ENCODE measurements around the gene ASCC3. TPM values are rescaled to one million over a fixed set of nuclear protein-coding genes. Genes with fewer than 3 reads are reported as not detected.

ASCC3 gene
- total and polyA plus RNA-seq, 2 donors (not counting 1 experiment from before 2014, with no cell fraction given), result 9.0 to 42.3 TPM

- DNase-seq (no peak), ATAC-seq (ENCODE audit: low read depth) (no peak)
- ChIA-PET CTCF (no interaction called here), POLR2A (interaction anchor here (0.7 kb wide), 1 partner anchor 54 kb away, joined by 3 read pairs; no protein-coding TSS in a partner anchor)
- TF ChIP-seq, protein P1, sequence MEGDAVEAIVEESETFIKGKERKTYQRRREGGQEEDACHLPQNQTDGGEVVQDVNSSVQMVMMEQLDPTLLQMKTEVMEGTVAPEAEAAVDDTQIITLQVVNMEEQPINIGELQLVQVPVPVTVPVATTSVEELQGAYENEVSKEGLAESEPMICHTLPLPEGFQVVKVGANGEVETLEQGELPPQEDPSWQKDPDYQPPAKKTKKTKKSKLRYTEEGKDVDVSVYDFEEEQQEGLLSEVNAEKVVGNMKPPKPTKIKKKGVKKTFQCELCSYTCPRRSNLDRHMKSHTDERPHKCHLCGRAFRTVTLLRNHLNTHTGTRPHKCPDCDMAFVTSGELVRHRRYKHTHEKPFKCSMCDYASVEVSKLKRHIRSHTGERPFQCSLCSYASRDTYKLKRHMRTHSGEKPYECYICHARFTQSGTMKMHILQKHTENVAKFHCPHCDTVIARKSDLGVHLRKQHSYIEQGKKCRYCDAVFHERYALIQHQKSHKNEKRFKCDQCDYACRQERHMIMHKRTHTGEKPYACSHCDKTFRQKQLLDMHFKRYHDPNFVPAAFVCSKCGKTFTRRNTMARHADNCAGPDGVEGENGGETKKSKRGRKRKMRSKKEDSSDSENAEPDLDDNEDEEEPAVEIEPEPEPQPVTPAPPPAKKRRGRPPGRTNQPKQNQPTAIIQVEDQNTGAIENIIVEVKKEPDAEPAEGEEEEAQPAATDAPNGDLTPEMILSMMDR (IDR thresholded peaks at IDR 0.05), result no peak
- TF ChIP-seq EZH2 (IDR thresholded peaks at IDR 0.05; ENCODE audit: borderline replicate concordance, insufficient read depth, low read depth, low read length, poor library complexity, severe bottlenecking), result no peak
- Histone ChIP-seq H3K27me3 (replicated peaks in 1 of 4; ENCODE audit: control extremely low read depth in 1 of 4, control insufficient read depth in 3 of 4, insufficient read depth in 4 of 4, low read length in 3 of 4) (no peaks in the 10 kb centered on the region), H2AFZ (ENCODE audit: insufficient read depth, low read depth, low read length, poor library complexity, severe bottlenecking) (no peak overlapping the region), H3K4me2 (replicated peaks; ENCODE audit: low read depth, low read length, poor library complexity, severe bottlenecking) (no peak overlapping the region), H3K9me3 (ENCODE audit: control extremely low read depth in 1 of 3, control insufficient read depth in 2 of 3, insufficient read depth in 1 of 3, low read length in 2 of 3) (no peaks in the 10 kb centered on the region), H3K9ac (ENCODE audit: low read length) (no peak overlapping the region), H4K20me1 (ENCODE audit: control insufficient read depth, insufficient read depth, low read length, poor library complexity, severe bottlenecking) (no peaks in the 10 kb centered on the region), H3K4me1 (ENCODE audit: control insufficient read depth in 2 of 2, insufficient read depth in 2 of 2, low read length in 2 of 2) (no peaks in the 10 kb centered on the region), H3K4me3 (ENCODE audit: control extremely low read depth in 1 of 5, extremely low read depth in 1 of 5, insufficient read depth in 1 of 5, low read depth in 2 of 5, low read length in 4 of 5) (no peak overlapping the region), H3K79me2 (ENCODE audit: control insufficient read depth, insufficient read depth, low read length) (no peaks in the 10 kb centered on the region), H3K27ac (ENCODE audit: low read length in 2 of 2) (no peak overlapping the region), H3K36me3 (replicated peaks in 1 of 2; ENCODE audit: control extremely low read depth in 1 of 2, control insufficient read depth in 1 of 2, extremely low read depth in 1 of 2, insufficient read depth in 2 of 2, low read length in 1 of 2) (peaks cover 4 to 10% of the 10 kb centered on the region in 2 experiments)
- intact Hi-C loops (cut with micrococcal nuclease), result no loop called here
- Mint-ChIP-seq H3K4me3 (no peak overlapping the region), H3K9me3 (ENCODE audit: insufficient read depth) (no peaks in the 10 kb centered on the region), H3K4me1 (no peaks in the 10 kb centered on the region), H3K27me3 (no peaks in the 10 kb centered on the region), H3K27ac (no peak overlapping the region)
- 100% methylated on average over 2 of the region's 3 CpGs for whole genome bisulfite sequencing (ENCODE audit: insufficient coverage)
These were observed 253.0 kb downstream of the ASCC3 start for GRCh38 chr6:100627911-100628758.

- no peaks in the 10 kb centered on the region for H3K4me1 Mint-ChIP-seq
- no peaks in the 10 kb centered on the region for H3K27me3 ChIP-seq (replicated peaks in 1 of 4; ENCODE audit: control extremely low read depth in 1 of 4, control insufficient read depth in 3 of 4, insufficient read depth in 4 of 4, low read length in 3 of 4)
- CTCF ChIA-PET, result interaction anchor here (1.3 kb wide), 1 partner anchor 10 kb away, joined by 3 read pairs; no protein-coding TSS in a partner anchor
- peaks cover 3% of the 10 kb centered on the region for H3K9me3 Mint-ChIP-seq (ENCODE audit: insufficient read depth)
- no peaks in the 10 kb centered on the region for H4K20me1 ChIP-seq (ENCODE audit: control insufficient read depth, insufficient read depth, low read length, poor library complexity, severe bottlenecking)
- no peak overlapping the region for H3K4me2 ChIP-seq (replicated peaks; ENCODE audit: low read depth, low read length, poor library complexity, severe bottlenecking)
- no peaks in the 10 kb centered on the region for H3K79me2 ChIP-seq (ENCODE audit: control insufficient read depth, insufficient read depth, low read length)
- POLR2A ChIA-PET, result no interaction called here
- H3K9me3 ChIP-seq (ENCODE audit: control extremely low read depth in 1 of 3, control insufficient read depth in 2 of 3, insufficient read depth in 1 of 3, low read length in 2 of 3), result peaks cover 0 to 3% (median 2%) of the 10 kb centered on the region in 3 donors
- no peak for DNase-seq
- no peak overlapping the region for H3K27ac Mint-ChIP-seq
- H3K36me3 ChIP-seq (replicated peaks in 1 of 2; ENCODE audit: control extremely low read depth in 1 of 2, control insufficient read depth in 1 of 2, extremely low read depth in 1 of 2, insufficient read depth in 2 of 2, low read length in 1 of 2), result peaks cover 4 to 14% of the 10 kb centered on the region in 2 experiments
- TF ChIP-seq EZH2 (IDR thresholded peaks at IDR 0.05; ENCODE audit: borderline replicate concordance, insufficient read depth, low read depth, low read length, poor library complexity, severe bottlenecking), result no peak
- TF ChIP-seq, protein P1 (IDR thresholded peaks at IDR 0.05), result no peak
- no peak overlapping the region for H2AFZ ChIP-seq (ENCODE audit: insufficient read depth, low read depth, low read length, poor library complexity, severe bottlenecking)
- H3K4me3 ChIP-seq (ENCODE audit: control extremely low read depth in 1 of 5, extremely low read depth in 1 of 5, insufficient read depth in 1 of 5, low read depth in 2 of 5, low read length in 4 of 5), result no peak overlapping the region
- intact Hi-C loops (cut with micrococcal nuclease), result no loop called here
- no peak overlapping the region for H3K9ac ChIP-seq (ENCODE audit: low read length)
- no peak for ATAC-seq (ENCODE audit: low read depth)
- H3K4me3 Mint-ChIP-seq, result no peak overlapping the region
- no peak overlapping the region for H3K27ac ChIP-seq (ENCODE audit: low read length in 2 of 2)
- no CpG with 5 or more reads among the region's 1 CpG for WGBS (ENCODE audit: insufficient coverage)
- H3K4me1 ChIP-seq (ENCODE audit: control insufficient read depth in 2 of 2, insufficient read depth in 2 of 2, low read length in 2 of 2), result no peaks in the 10 kb centered on the region
- H3K27me3 Mint-ChIP-seq, result no peaks in the 10 kb centered on the region
These were observed 254.4 kb downstream of the ASCC3 start for GRCh38 chr6:100626721-100627120.
